HEK293T (cell line): ENCODE results near the gene TADA2B.

ENCODE experiments used
- CTCF ChIA-PET: fragments of 350-600 bp; formaldehyde crosslinking; extraction: SDS; loops from one replicate; lab custom pipeline; 2021; ENCODE audit warnings: antibody characterized with exemption, inconsistent platforms; lab: Yijun Ruan, JAX
- POLR2A ChIA-PET: fragments of 350-600 bp; formaldehyde crosslinking; extraction: SDS; loops from one replicate; lab custom pipeline; 2020; ENCODE audit warnings: antibody characterized with exemption, inconsistent platforms; lab: Yijun Ruan, JAX
- DNase-seq: peaks from one replicate; pipeline ENCODE4 v3.0.0; 2012; ENCODE audit warnings: mixed read lengths; ENCODE audit errors: extremely low spot score
- ARNT ChIP-seq: fragments of 450-650 bp; IDR thresholded peaks from 2 replicates; pipeline ENCODE4 v1.6.1; 2017; ENCODE audit warnings: mild to moderate bottlenecking
- BHLHE40 ChIP-seq: fragments of 450-650 bp; IDR thresholded peaks from 2 replicates; pipeline ENCODE4 v1.6.1; 2016; ENCODE audit warnings: mild to moderate bottlenecking, moderate library complexity, borderline replicate concordance
- CTBP1 ChIP-seq: fragments of 450-650 bp; IDR thresholded peaks from 2 replicates; pipeline ENCODE4 v1.6.1; 2016; ENCODE audit warnings: borderline replicate concordance
- ELF4 ChIP-seq: fragments of 450-650 bp; IDR thresholded peaks from 2 replicates; pipeline ENCODE4 v1.6.1; 2017; ENCODE audit warnings: antibody characterized with exemption
- FOXA1 ChIP-seq: fragments of 450-650 bp; IDR thresholded peaks from 2 replicates; pipeline ENCODE4 v1.6.1; 2016; ENCODE audit warnings: mild to moderate bottlenecking
- FOXK2 ChIP-seq: fragments of 450-650 bp; IDR thresholded peaks from 2 replicates; pipeline ENCODE4 v1.6.1; 2016; ENCODE audit warnings: mild to moderate bottlenecking
- FOXM1 ChIP-seq: fragments of 450-650 bp; IDR thresholded peaks from 2 replicates; pipeline ENCODE4 v1.6.1; 2017; ENCODE audit warnings: mild to moderate bottlenecking, borderline replicate concordance
- HDGF ChIP-seq: fragments of 450-650 bp; IDR thresholded peaks from 2 replicates; pipeline ENCODE4 v1.6.1; 2017; ENCODE audit warnings: antibody characterized with exemption, borderline replicate concordance
- L3MBTL2 ChIP-seq: fragments of 450-650 bp; conservative IDR thresholded peaks from 2 replicates; pipeline ENCODE4 v1.6.1; 2016; ENCODE audit warnings: mild to moderate bottlenecking
- LEF1 ChIP-seq: fragments of 450-650 bp; IDR thresholded peaks from 2 replicates; pipeline ENCODE4 v1.6.1; 2017; ENCODE audit warnings: mild to moderate bottlenecking, borderline replicate concordance
- NFRKB ChIP-seq: fragments of 450-650 bp; IDR thresholded peaks from 2 replicates; pipeline ENCODE4 v1.6.1; 2016; ENCODE audit warnings: mild to moderate bottlenecking, moderate library complexity
- SP1 ChIP-seq: fragments of 450-650 bp; IDR thresholded peaks from 2 replicates; pipeline ENCODE4 v1.6.1; 2017
- SUZ12 ChIP-seq: fragments of 450-650 bp; IDR thresholded peaks from 2 replicates; pipeline ENCODE4 v1.6.1; 2016; ENCODE audit warnings: mild to moderate bottlenecking
- TARDBP ChIP-seq: fragments of 450-650 bp; IDR thresholded peaks from 2 replicates; pipeline ENCODE4 v1.6.1; 2016
- ZNF384 ChIP-seq: fragments of 450-650 bp; IDR thresholded peaks from 2 replicates; pipeline ENCODE4 v1.6.1; 2016
- TF ChIP-seq, protein P1 (sequence below): fragments of 450-650 bp; IDR thresholded peaks from 2 replicates; pipeline ENCODE4 v1.6.1; 2016

Gene TADA2B

DNA sequence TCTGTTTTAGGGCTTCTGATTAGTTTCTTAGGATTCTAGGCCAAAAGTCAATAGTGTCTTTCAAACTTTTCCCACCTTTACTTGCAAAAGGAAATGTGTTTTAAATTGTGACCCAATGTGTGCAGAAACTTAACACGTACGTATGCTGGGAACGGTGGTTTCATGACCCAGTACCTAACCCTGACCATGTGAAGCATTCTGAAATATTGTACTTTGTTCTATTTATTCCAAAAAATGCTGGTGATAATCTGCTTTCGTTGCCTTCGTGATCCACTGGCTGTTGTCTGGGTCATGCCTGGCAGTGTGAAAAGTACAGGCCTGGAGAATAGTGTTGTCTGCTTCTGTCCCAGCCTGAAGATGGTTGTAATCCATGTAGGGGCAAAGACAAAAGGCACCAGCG is 26.7 kb upstream of the TADA2B start:
- no peak for DNase-seq
- TF ChIP-seq ZNF384 (no peak), NFRKB (no peak), LEF1 (no peak), FOXK2 (no peak), CTBP1 (no peak), ARNT (no peak), FOXM1 (no peak), HDGF (no peak), FOXA1 (no peak), SUZ12 (no peak), L3MBTL2 (no peak), ELF4 (no peak), SP1 (no peak), TARDBP (no peak), BHLHE40 (no peak)
- TF ChIP-seq, protein P1, sequence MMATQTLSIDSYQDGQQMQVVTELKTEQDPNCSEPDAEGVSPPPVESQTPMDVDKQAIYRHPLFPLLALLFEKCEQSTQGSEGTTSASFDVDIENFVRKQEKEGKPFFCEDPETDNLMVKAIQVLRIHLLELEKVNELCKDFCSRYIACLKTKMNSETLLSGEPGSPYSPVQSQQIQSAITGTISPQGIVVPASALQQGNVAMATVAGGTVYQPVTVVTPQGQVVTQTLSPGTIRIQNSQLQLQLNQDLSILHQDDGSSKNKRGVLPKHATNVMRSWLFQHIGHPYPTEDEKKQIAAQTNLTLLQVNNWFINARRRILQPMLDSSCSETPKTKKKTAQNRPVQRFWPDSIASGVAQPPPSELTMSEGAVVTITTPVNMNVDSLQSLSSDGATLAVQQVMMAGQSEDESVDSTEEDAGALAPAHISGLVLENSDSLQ, result no peak
- ChIA-PET CTCF (interaction anchor here (0.7 kb wide), 1 partner anchor 19 kb away, joined by 3 read pairs; no protein-coding TSS in a partner anchor), POLR2A (no interaction called here)

DNA sequence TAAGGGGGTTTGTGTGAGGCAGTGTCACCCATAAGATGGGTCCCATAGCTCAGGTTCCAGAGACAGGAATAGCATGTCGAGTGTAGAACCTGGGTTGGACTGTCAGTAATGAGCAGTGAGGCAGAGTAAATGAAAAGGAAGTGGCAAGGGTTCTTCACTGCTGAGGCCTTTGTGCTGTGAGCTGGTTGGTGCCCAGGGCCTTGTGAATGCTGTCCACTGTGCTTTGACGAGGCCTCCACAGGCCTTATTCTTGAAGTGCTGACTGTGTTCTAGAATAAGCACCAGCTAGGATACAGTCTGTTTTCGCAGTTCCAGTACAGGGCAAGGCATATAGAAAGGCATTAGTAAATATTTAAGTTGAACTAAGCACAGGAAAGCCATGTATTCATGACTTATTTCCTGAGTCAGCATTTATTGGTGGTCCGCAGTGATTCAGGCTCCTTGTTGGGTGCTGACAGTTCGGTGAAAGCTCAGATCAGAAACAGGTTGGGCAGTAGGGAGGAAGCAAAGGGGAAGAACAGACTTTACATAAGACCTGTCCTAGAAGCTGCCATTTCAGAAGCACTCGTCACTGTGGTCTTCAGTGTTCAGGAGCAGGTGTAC is 25.6 kb upstream of the TADA2B start:
- no peak for DNase-seq
- no peak for TF ChIP-seq ZNF384
- TF ChIP-seq NFRKB, result no peak
- no peak for TF ChIP-seq FOXK2
- no peak for TF ChIP-seq TARDBP
- no peak for TF ChIP-seq CTBP1
- CTCF ChIA-PET, result no interaction called here
- POLR2A ChIA-PET, result interaction anchor here (1.6 kb wide), 1 partner anchor 26 kb away, joined by 5 read pairs; the partner anchor contains the start of gene TADA2B

DNA sequence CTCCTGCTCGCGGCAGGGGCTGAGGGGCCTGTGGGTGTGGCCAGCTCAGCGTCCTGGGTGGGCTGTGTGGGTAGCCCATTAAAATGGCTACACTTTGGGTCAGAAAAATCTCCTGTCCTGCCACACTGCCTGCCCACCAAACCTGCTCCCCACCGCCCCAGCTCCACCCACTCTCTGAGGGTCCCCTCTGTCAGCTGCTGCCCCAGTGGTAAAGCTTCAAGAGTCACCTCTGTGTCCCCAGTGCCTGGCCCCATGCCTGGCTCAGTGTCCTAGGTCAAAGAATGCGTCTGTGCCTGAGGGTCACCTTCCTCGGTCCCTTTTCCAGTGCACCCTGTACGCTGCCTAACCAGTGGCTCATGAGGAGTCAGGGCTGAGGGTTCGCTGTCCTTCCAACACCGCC is 24.9 kb upstream of the TADA2B start:
- DNase-seq, result no peak
- TF ChIP-seq SUZ12, result no peak
- no peak for TF ChIP-seq L3MBTL2
- no peak for TF ChIP-seq TARDBP
- TF ChIP-seq, protein P1, result no peak
- no peak for TF ChIP-seq SP1
- TF ChIP-seq FOXM1, result no peak
- no peak for TF ChIP-seq ELF4
- TF ChIP-seq ARNT, result no peak
- TF ChIP-seq NFRKB, result no peak
- TF ChIP-seq BHLHE40, result no peak
- TF ChIP-seq FOXA1, result no peak
- TF ChIP-seq ZNF384, result no peak
- ChIA-PET POLR2A (interaction anchor here (1.6 kb wide), 1 partner anchor 25 kb away, joined by 5 read pairs; the partner anchor contains the start of gene TADA2B), CTCF (no interaction called here)

DNA sequence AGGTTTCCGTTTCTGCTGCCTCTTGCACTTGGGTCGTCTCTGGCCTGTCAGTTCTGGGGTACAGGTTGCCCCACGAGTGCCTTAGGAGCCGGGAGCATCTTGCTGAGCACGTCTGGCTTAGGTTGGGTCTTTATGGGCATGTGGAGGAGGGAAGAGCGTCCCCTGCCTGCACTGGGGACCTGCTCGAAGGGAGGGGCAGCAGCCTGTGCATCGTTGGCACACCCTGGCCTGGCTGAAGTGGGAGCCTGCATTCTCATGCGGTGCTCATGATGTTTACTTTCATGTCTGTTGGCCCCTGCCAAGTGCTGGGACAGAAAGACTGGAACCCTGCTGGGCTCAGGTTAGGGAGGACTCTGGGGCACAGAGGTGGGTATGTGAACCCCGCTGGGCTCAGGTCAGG is 23.8 kb upstream of the TADA2B start:
- CTCF ChIA-PET, result no interaction called here
- TF ChIP-seq CTBP1, result no peak
- TF ChIP-seq SUZ12, result no peak
- no peak for DNase-seq
- POLR2A ChIA-PET, result no interaction called here

DNA sequence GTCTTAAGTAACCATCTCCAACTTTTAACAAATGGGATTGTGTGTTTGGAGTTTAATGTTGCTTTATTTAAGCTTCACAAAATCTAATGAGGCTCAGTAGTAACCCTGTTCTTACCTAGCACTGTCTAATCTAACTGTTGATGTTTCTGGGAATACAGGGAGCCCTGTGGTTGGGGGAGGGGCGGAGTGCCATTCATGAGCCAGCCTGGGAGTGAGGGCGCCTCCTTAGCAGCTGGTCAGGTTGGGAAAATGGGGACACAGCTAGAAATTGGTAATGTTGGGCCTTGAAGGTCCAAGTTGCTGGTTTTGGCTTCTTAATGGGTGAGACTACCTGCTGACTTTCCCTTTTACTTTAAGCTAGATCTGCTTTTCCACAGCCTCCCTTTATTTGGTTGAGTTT is 22.9 kb upstream of the TADA2B start:
- ChIA-PET CTCF (no interaction called here), POLR2A (no interaction called here)

DNA sequence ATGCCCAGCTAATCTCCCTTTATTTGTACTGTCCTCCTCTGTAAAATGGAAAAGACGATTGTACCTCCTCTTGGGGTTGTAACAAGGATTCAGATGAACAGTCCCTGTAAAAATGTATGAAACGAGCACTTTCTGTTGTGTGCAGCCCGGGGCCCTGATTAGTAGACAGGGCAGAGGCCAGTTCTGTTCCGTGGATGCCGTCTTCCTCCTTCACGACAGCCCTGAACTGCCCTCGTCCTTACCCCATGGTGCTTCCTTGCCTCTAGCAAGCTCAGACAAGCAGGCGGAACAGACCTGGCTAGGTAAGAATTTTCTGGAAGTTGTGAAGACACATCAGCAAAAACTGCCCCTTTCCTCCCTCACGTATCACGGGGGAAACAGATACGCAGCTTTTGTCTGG is 22.3 kb upstream of the TADA2B start:
- no peak for TF ChIP-seq ELF4
- no peak for TF ChIP-seq FOXK2
- TF ChIP-seq BHLHE40, result no peak
- no peak for TF ChIP-seq NFRKB
- no peak for TF ChIP-seq L3MBTL2
- no peak for TF ChIP-seq TARDBP
- TF ChIP-seq ARNT, result no peak
- no peak for TF ChIP-seq HDGF
- no peak for TF ChIP-seq SP1
- TF ChIP-seq, protein P1, result no peak
- no peak for TF ChIP-seq LEF1
- TF ChIP-seq ZNF384, result no peak
- ChIA-PET CTCF (no interaction called here), POLR2A (no interaction called here)
- DNase-seq, result no peak

More for the DNA sequence above, 22.9 kb upstream of the TADA2B start:
- no peak for DNase-seq
- TF ChIP-seq NFRKB, result no peak
- TF ChIP-seq LEF1, result no peak
- TF ChIP-seq BHLHE40, result no peak
- no peak for TF ChIP-seq L3MBTL2
- no peak for TF ChIP-seq ELF4
- no peak for TF ChIP-seq FOXM1
- TF ChIP-seq CTBP1, result no peak

DNA sequence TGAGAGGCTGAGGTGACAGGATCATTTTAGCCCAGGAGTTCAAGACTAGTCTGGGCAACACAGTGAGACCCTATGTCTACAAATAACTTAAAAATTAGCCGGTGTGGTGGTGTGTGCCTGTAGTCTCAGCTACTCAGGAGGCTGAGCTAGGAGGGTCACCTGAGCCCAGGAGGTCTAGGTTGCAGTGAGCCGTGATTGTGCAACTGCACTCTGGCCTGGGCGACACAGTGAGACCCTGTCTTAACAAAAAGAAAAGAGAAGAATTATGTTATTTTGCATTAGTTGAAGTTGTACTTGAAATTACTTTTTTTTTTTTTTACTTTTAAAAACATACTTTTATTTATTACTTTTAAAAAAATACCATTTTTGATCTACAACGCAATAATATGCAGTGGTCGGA is 21.8 kb upstream of the TADA2B start:
- POLR2A ChIA-PET, result no interaction called here

More for the DNA sequence above, 21.8 kb upstream of the TADA2B start:
- CTCF ChIA-PET, result no interaction called here
- TF ChIP-seq, protein P1, result no peak
- no peak for TF ChIP-seq ZNF384
- no peak for TF ChIP-seq LEF1
- TF ChIP-seq TARDBP, result no peak
- no peak for TF ChIP-seq BHLHE40
- TF ChIP-seq FOXA1, result no peak
- no peak for TF ChIP-seq NFRKB
- TF ChIP-seq ARNT, result no peak
- no peak for TF ChIP-seq L3MBTL2
- TF ChIP-seq FOXM1, result no peak
- TF ChIP-seq HDGF, result no peak
- no peak for TF ChIP-seq ELF4
- no peak for TF ChIP-seq CTBP1
- no peak for TF ChIP-seq SP1
- TF ChIP-seq FOXK2, result no peak
- no peak for TF ChIP-seq SUZ12
- no peak for DNase-seq
